Neural progenitor cell (in vitro differentiated cells): ENCODE results near the gene MDM2. TPM values are rescaled to one million over a fixed set of nuclear protein-coding genes. Genes with fewer than 3 reads are reported as not detected.

Experiments
- DNase-seq: peaks from one replicate; pipeline ENCODE4 v3.0.0-alpha.2; 2016; ENCODE audit warnings: low spot score
- H2AFZ ChIP-seq: fragments of 200-600 bp; sonication (generic); replicated peaks from 2 replicates; pipeline ENCODE4 v1.6.1; 2016; ENCODE audit warnings: antibody characterized with exemption
- H3F3A ChIP-seq: fragments of 200-600 bp; sonication (generic); 2 replicates; pipeline ENCODE4 v1.6.1; 2016; ENCODE audit warnings: antibody characterized with exemption, low read depth
- H3K27ac ChIP-seq: fragments of 200-600 bp; sonication (generic); 2 replicates; pipeline ENCODE4 v1.5.1; 2016; ENCODE audit warnings: mild to moderate bottlenecking
- H3K27me3 ChIP-seq: fragments of 200-600 bp; sonication (generic); 2 replicates; pipeline ENCODE4 v1.6.1; 2016; ENCODE audit warnings: mild to moderate bottlenecking, moderate library complexity
- H3K36me3 ChIP-seq: fragments of 200-600 bp; sonication (generic); 2 replicates; pipeline ENCODE4 v1.5.1; 2016
- H3K4me1 ChIP-seq: fragments of 200-600 bp; sonication (generic); 2 replicates; pipeline ENCODE4 v1.6.1; 2016; ENCODE audit warnings: mixed run types
- H3K4me2 ChIP-seq: fragments of 200-600 bp; sonication (generic); 2 replicates; pipeline ENCODE4 v1.6.1; 2016
- H3K4me3 ChIP-seq: fragments of 200-600 bp; sonication (generic); 2 replicates; pipeline ENCODE4 v1.5.1; 2016
- H3K79me2 ChIP-seq: fragments of 200-600 bp; sonication (generic); 2 replicates; pipeline ENCODE4 v1.6.1; 2016; ENCODE audit warnings: low read depth
- H3K9ac ChIP-seq: fragments of 200-600 bp; sonication (generic); 2 replicates; pipeline ENCODE4 v1.6.1; 2016
- H3K9me3 ChIP-seq: fragments of 200-600 bp; sonication (generic); 2 replicates; pipeline ENCODE4 v1.5.1; 2016; ENCODE audit warnings: low read depth
- H4K20me1 ChIP-seq: fragments of 200-600 bp; sonication (generic); 2 replicates; pipeline ENCODE4 v1.6.1; 2016; ENCODE audit warnings: low read depth
- H3K27ac Mint-ChIP-seq: 3 replicates; pipeline ENCODE4 v1.8.0; 2021; ENCODE audit warnings: mixed read lengths
- H3K27me3 Mint-ChIP-seq: 2 replicates; pipeline ENCODE4 v1.8.0; 2022; ENCODE audit warnings: low read depth, mild to moderate bottlenecking, inconsistent platforms, moderate library complexity, mixed read lengths; ENCODE audit not compliant: insufficient read depth
- H3K36me3 Mint-ChIP-seq: 3 replicates; pipeline ENCODE4 v1.8.0; 2021; ENCODE audit warnings: mixed read lengths
- H3K4me1 Mint-ChIP-seq: 3 replicates; pipeline ENCODE4 v1.8.0; 2021; ENCODE audit warnings: mixed read lengths
- H3K4me3 Mint-ChIP-seq: 3 replicates; pipeline ENCODE4 v1.8.0; 2021; ENCODE audit warnings: mild to moderate bottlenecking, moderate library complexity, mixed read lengths
- H3K9me3 Mint-ChIP-seq: 3 replicates; pipeline ENCODE4 v1.8.0; 2020; ENCODE audit warnings: mixed read lengths
- CTCF ChIP-seq: fragments of 200-600 bp; sonication (generic); IDR thresholded peaks from 2 replicates; pipeline ENCODE4 v1.5.1; 2017; ENCODE audit warnings: antibody characterized with exemption, mild to moderate bottlenecking
- EZH2 ChIP-seq: fragments of 200-600 bp; sonication (generic); IDR thresholded peaks from 2 replicates; pipeline ENCODE4 v1.6.1; 2017; ENCODE audit warnings: antibody characterized with exemption, mild to moderate bottlenecking, moderate library complexity
- EZH2phosphoT487 ChIP-seq: fragments of 200-600 bp; sonication (generic); IDR thresholded peaks from 2 replicates; pipeline ENCODE4 v1.6.1; 2017; ENCODE audit warnings: antibody characterized with exemption
- total RNA-seq: library from RNA; depleted of rRNA; stranded (reverse); fragments of >200 nt; gene quantifications from 2 replicates; pipeline ENCODE4 v1.2.3, GENCODE V29; 2015; ENCODE audit warnings: low replicate concordance

MDM2 gene
- total RNA-seq, 1 donor from 2014 or later: 93.8 TPM

DNA sequence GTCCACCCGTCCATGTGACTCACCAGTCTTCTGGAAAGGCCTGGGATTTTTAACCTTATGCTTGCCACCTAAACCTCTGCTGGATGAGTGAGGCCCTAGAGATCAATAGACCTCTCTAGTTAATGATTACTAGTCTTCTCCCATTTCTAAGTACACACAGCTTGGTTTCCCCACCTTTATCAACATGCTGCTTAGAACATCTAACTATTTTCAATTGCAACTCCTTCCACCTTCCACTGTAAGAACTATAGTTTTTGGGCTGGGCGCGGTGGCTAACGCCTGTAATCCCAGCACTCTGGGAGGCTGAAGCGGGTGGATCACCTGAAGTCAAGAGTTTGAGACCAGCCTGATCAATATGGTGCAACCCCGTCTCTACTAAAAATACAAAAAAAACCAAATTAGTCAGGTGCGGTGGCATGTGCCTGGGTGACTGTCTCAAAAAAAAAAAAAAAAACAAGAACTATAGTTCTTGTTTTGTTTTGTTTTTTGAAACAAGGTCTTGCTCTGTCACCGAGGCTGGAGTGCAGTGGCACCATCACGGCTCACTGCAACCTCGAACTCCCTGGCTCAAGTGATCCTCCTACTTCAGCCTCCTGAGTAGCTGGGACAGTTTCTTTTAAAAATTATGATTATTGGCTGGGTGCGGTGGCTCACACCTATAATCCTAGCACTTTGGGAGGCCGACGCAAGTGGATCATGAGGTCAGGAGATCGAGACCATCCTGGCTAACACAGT, 18.7 kb upstream of the MDM2 start:
- H3F3A ChIP-seq: peaks cover 4% of the 10 kb centered on the region
- H3K27me3 ChIP-seq: no peaks in the 10 kb centered on the region
- H3K4me3 ChIP-seq: no peak overlapping the region
- no peak overlapping the region for H3K4me3 Mint-ChIP-seq
- H4K20me1 ChIP-seq: no peaks in the 10 kb centered on the region
- no peak overlapping the region for H2AFZ ChIP-seq
- no peak overlapping the region for H3K27ac Mint-ChIP-seq
- no peaks in the 10 kb centered on the region for H3K9me3 ChIP-seq
- H3K27me3 Mint-ChIP-seq: peaks cover 2% of the 10 kb centered on the region
- no peak overlapping the region for H3K4me2 ChIP-seq
- no peaks in the 10 kb centered on the region for H3K79me2 ChIP-seq
- no peaks in the 10 kb centered on the region for H3K4me1 Mint-ChIP-seq
- TF ChIP-seq CTCF (no peak), EZH2phosphoT487 (no peak), EZH2 (no peak)
- H3K4me1 ChIP-seq: peaks cover 6% of the 10 kb centered on the region
- H3K36me3 Mint-ChIP-seq: no peaks in the 10 kb centered on the region
- H3K9me3 Mint-ChIP-seq: no peaks in the 10 kb centered on the region
- H3K9ac ChIP-seq: no peak overlapping the region
- H3K27ac ChIP-seq: no peak overlapping the region
- H3K36me3 ChIP-seq: no peaks in the 10 kb centered on the region
- DNase-seq: no peak

DNA sequence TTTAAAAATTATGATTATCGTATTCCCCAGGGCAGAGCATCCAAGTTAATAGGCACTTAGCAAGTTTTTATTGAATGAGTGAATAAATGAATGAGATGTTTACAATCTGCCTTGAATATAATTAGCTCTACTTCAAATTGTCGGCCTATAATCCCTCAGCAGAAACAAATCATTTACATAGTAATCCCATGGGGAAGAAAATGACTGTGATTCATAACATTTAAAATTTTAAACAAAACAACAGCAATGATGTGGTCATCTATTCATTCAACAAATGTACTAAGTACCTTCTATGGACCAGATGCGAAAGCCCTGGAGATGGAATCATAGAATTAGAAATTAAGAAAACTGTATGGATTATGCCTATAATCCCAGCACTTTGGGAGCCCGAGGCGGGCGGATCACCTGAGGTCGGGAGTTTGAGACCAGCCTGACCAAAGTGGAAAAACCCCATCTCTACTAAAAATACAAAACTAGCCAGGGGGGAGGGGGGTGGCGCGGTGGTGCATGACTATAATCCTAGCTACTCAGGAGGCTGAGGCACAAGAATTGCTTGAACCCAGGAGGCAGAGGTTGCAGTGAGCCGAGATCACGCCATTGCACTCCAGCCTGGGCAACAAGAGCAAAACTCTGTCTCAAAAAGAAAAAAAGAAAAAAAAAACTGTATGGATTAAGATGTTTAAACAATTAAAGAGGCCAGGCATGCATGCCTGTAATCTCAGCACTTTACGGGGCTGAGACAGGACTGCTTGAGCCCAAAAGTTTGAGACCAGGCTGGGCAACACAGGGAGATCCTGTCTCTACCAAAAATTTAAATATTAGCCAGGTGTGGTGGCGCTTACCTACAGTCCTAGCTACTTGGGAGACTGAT, 17.7 kb upstream of the MDM2 start:
- Mint-ChIP-seq H3K9me3 (no peaks in the 10 kb centered on the region), H3K27ac (no peak overlapping the region), H3K36me3 (no peaks in the 10 kb centered on the region), H3K27me3 (peaks cover 2% of the 10 kb centered on the region), H3K4me1 (no peaks in the 10 kb centered on the region), H3K4me3 (no peak overlapping the region)
- no peaks in the 10 kb centered on the region for H3K9me3 ChIP-seq
- no peaks in the 10 kb centered on the region for H3K36me3 ChIP-seq
- H3K27me3 ChIP-seq: no peaks in the 10 kb centered on the region
- H2AFZ ChIP-seq: no peak overlapping the region
- no peak for DNase-seq
- H3K79me2 ChIP-seq: no peaks in the 10 kb centered on the region
- no peaks in the 10 kb centered on the region for H4K20me1 ChIP-seq
- H3K4me2 ChIP-seq: no peak overlapping the region
- peaks cover 6% of the 10 kb centered on the region for H3K4me1 ChIP-seq
- TF ChIP-seq EZH2phosphoT487: no peak
- TF ChIP-seq EZH2: no peak
- TF ChIP-seq CTCF: no peak
- H3F3A ChIP-seq: peaks cover 4% of the 10 kb centered on the region
- no peak overlapping the region for H3K9ac ChIP-seq
- no peak overlapping the region for H3K27ac ChIP-seq
- H3K4me3 ChIP-seq: no peak overlapping the region

DNA sequence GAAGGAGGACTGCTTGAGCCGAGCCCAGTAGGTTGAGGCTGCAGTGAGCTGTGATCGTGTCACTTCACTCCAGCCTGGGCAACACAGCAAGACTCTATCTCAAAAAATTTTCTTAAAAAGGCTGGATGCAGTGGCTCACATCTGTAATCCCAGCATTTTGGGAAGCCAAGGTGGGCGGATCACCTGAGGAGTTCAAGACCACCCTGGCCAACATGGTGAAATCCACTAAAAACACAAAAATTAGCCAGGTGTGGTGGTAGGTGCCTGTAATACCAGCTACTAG, 17.1 kb upstream of the MDM2 start:
- no peaks in the 10 kb centered on the region for H3K36me3 ChIP-seq
- Mint-ChIP-seq H3K27me3 (peaks cover 2% of the 10 kb centered on the region), H3K4me1 (no peaks in the 10 kb centered on the region), H3K36me3 (no peaks in the 10 kb centered on the region), H3K27ac (no peak overlapping the region), H3K4me3 (no peak overlapping the region), H3K9me3 (no peaks in the 10 kb centered on the region)
- peaks cover 4% of the 10 kb centered on the region for H3F3A ChIP-seq
- peaks cover 6% of the 10 kb centered on the region for H3K4me1 ChIP-seq
- no peaks in the 10 kb centered on the region for H3K9me3 ChIP-seq
- no peak overlapping the region for H3K4me2 ChIP-seq
- no peaks in the 10 kb centered on the region for H4K20me1 ChIP-seq
- DNase-seq: no peak
- no peaks in the 10 kb centered on the region for H3K79me2 ChIP-seq
- no peak overlapping the region for H3K27ac ChIP-seq
- no peaks in the 10 kb centered on the region for H3K27me3 ChIP-seq
- no peak for TF ChIP-seq EZH2phosphoT487
- TF ChIP-seq CTCF: no peak
- TF ChIP-seq EZH2: no peak
- H3K4me3 ChIP-seq: no peak overlapping the region
- H3K9ac ChIP-seq: no peak overlapping the region
- H2AFZ ChIP-seq: no peak overlapping the region
